HG02759 (cell line): ENCODE results near the gene MAPK12.

ENCODE experiments used
- ATAC-seq: cut with Tn5 transposase; IDR thresholded peaks from one replicate; pipeline ENCODE4 v1.9.1; 2021; ENCODE audit warnings: mild to moderate bottlenecking, moderate library complexity; ENCODE audit not compliant: unreplicated experiment

MAPK12 gene

DNA sequence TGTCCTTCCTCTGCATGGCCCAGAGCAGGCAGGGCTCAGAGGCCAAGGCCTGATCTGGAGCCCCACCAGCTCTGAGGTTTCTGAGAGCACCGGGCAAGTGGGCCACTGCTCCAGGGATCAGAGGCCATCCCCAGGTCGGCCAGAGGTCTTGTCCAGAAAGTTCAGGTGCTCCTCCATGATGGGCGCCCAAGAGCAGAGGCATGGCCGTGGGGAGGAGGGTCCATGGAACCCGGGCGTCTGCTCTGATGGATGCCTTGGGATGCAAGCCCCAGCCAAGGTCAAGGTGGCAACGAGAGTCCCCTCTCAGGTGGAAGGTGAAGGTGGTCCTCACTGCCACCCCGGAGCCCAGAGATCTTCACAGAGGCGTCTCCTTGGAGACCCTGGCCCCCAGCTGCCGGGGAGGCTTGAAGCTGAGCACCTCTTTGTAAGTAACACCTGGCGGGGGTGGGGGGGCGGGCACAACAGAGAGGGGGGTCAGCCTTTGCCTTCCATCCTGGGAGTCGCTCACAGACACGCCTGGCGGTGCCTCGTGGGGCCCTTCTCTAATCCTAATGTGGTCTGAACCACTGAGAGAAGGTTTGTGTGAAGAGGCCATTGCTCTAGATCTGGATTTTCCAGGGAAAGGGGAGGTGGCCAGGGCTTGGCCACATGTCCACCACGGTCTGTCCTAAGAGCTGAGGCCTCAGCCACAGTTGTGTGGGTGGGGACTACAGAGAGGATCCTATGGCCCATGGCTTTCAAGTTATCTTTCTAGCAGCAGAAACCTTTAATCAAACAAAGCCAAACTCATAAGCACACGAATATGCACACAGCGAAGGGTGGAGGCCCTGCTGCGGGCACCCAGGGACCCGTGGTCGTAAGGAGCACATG is 8.2 kb downstream of the MAPK12 start:
- ATAC-seq = no peak

DNA sequence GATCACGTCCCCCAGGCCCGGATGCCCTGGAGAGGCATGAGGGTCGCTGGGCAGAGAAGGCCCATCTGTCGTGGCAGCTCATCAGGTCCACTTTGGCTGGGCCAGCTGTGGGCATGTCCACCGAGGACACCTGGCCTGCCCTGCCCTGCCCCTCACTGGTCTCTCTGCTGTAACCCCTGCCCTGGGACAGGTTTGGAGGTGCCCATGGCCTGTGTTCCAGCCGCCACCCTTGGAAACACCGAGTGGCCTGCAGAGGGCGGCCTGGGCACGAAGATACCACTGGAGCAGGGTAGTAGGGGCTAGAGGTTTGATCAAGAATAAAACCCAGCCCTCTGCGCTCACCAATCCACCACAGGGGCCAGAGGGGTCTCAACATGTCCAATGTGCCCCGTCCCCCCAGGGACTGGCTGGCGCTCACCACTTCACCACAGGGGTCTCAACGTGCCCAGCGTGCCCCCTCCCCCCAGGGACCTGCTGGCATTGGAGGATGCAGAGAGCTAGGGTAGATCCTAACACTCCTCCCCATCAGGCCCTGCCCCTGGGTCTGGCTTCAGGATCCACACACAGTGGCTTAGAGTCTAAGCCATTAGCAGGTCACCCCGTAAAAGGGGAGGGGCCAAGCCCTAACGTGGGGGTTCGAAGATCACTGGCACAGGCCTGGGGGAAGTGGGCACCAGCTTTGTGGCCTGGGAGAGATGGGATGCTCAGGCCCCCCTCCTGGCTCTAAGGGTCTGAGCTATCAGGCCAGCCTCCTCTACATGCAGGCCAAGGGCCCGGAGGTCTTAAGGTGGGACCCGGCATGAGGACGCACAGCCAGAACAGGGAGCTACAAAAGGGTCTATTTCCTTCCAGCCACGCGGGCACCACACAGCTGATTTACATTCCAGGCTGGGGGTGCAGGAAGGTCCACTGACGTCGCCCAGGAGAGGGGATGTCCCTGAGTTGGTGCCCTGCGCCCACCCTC is 9.1 kb downstream of the MAPK12 start:
- no peak for ATAC-seq

DNA sequence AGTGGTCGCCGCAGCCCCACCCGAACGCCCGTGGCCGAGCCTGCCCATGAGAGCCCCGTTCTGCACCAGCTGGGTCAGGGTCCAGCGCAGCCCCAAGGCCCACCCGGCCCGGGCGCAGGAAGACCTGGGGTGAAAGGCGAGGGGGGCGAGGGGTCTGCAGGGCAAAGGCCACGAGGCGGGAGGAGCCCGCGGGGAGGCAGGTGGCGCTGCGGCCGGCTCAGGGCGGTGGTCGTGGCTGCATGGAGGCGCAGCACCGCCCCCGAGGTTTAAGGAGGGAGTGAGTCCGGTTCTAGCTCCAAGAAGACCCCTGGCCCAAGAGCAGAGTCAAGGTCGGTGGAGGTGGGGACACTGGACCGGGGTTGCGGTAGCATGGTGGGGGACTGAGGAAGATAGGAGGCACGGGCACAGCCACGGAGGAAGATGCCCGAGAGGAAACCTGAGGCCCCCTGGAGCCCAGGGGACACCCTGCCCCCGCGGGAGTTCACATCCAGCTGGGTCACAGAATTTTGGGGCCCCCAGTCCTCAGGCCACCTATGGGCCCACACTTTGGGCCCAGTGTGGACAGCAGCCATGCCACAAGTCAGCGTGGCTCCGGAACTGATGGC is 9.9 kb downstream of the MAPK12 start:
- ATAC-seq = no peak

GRCh38 chr22:50250555-50251476 is 10.7 kb downstream of the MAPK12 start, which contains the start of gene HDAC10:
HDAC10 (minus strand) TSS chr22:50251265; CDS start chr22:50251032, 233 bp downstream.
- ATAC-seq = peak; percentile 67

DNA sequence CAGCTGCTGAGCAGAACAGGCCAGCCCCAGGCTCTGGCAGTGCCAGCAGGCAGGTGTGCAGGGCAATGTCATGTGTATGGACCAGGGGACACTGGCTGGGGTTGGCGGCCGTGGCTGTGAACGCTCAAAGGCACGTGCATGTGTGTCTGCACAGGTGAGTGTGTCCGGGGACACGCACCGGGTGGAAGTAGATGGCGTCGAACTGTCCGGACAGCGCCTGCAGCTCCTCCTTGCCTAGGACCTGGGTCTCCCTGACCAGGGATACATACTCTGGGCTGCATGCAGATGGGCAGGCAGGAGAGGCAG is 11.3 kb downstream of the MAPK12 start:
- no peak for ATAC-seq

- no peak for ATAC-seq
These were observed 11.9 kb downstream of the MAPK12 start for GRCh38 chr22:50249341-50250248.

DNA sequence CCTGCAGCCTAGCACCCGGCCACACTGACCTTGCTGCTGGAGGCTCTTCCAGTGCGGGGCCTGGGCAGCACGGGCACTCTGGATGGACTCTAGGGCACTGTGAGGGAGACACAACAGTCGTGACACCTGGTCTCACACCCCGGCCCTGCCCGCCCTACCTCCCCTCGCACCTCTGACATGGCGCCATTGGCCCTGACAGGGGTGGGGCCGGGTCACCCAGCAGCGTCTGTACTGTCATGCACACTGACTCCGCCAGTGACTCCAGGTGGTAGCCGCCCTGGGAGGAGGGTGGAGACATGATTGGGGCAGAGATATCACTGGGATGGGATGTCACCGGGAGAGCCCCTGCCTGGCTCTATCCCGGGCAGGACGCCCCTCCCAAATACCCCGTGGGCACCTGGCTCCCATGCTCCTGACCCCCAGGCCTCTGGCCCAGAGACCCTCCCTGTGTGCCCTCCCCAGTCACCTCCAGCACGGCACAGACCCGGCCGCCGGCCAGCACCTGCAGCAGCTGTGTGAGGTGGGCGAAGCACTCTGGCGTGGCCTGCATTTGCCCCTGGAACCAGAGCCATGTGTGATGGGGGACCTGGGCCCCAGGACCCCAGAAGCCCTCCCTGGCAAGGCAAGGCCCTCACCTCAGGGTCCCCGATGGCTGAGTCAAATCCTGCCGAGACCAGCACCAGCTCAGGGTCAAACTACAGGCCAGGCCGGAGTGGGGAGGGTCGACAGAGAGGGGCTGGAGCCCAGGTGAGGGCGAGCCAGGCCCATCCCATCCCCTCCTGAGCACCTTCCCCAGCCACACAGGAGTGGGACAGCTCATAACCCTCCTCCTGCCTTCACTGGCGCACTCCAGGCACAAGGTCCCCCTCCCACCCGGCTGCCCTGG is 13.0 kb downstream of the MAPK12 start:
- ATAC-seq = no peak

DNA sequence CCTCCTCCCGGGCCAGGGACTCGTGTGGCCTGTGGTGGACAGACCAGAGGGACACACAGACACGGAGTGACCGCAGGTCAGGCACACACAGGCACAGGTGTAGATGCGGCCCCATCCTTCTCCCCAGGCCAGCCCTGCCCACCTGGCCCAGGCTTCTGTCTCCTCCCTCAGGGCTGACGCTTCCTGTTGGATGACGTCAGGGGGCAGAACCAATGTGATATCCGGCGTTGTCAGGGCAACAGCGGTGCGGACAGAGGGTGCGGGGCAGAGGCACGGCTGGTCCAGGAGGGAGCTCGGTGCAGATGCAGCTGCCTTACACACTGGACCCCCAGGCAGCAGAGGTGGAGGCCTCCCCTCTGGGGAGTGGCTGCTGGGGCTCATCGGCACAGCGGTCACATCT is 13.7 kb downstream of the MAPK12 start:
- no peak for ATAC-seq

- ATAC-seq = no peak
These were observed 15.0 kb downstream of the MAPK12 start for GRCh38 chr22:50246242-50247175.

GRCh38 chr22:50245214-50246072 is 16.0 kb downstream of the MAPK12 start:
- no peak for ATAC-seq

- peak; percentile 82 for ATAC-seq
These were observed 16.9 kb downstream of the MAPK12 start, which contains the start of gene TUBGCP6 for GRCh38 chr22:50244420-50245213. TUBGCP6 (minus strand) TSS chr22:50245023; CDS start chr22:50244459, 564 bp downstream.

DNA sequence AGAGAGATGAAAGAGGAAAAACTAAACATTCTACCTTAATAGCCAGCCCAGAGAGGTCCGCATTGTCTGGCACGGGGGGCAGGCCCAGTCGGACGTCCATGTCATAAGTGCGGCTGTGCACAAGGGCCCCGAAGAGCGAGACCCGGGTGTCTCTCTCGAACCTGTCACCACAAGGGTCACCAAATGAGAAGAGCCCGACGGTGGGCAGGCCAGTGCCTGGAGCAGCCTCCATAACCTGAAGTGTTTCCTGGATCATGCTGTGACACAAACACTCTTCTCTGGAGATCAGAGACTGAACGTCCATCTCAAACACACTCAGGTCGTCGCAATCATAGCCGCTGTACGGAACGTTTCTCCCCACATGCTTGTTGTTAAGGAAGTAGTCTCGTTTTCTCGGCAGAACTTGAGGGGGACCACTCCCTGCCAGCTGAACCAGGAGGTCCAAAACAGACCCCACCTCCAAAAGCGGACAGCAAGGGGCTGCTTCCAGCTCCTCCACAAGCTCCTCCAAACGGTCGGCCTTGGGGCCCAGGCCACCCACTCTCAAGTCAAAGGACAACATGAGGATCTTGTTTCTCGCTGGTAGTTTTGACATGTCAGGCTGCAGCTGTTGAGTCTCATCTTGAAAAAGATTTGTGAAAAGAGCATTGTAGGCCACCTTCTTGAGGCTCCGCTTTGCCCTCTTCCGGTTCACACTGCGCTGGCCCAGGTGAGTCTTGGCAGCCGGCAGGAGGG is 17.6 kb downstream of the MAPK12 start:
- no peak for ATAC-seq

- no peak for ATAC-seq
These were observed 19.0 kb downstream of the MAPK12 start for GRCh38 chr22:50242406-50242949.

DNA sequence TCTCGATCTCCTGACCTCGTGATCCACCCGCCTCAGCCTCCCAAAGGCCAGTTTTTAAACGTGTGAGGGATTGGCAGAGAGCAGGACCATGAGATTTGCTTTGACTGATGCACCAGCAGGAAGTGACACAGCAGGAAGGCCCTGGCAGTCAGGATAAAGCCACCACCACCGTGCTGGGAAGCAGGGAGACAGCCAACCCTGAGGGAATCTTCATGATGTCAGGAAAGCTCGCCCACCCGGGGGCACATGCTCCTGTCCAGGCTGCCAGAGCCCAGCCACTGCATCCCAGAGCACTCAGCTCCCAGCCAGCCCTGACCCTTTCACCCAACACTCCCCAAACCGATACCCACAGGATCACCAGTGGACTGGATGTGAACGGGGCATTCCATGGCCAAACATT is 22.7 kb downstream of the MAPK12 start:
- ATAC-seq = no peak
